Middle frontal gyrus (tissue), 1 donor: ENCODE measurements around the gene CD2.
"Not testable (repeated sequence)": the region's sequence is repeated elsewhere in the genome, so short reads cannot be mapped to it uniquely, and the experiment has no call there.

Source experiments
- DNase-seq: peaks from one replicate; pipeline ENCODE4 v3.0.0-alpha.2; 2015; ENCODE audit warnings: low spot score; ENCODE audit errors: extremely low spot score

Gene CD2

GRCh38 chr1:116731439-116731838, 22.8 kb upstream of the CD2 start:
- no peak for DNase-seq

GRCh38 chr1:116732726-116733125, 21.5 kb upstream of the CD2 start:
- DNase-seq: no peak

- no peak for DNase-seq
Measured at GRCh38 chr1:116733476-116734365, 20.5 kb upstream of the CD2 start.

GRCh38 chr1:116735246-116735645, 19.0 kb upstream of the CD2 start:
- no peak for DNase-seq

GRCh38 chr1:116737020-116737854, 17.0 kb upstream of the CD2 start:
- DNase-seq: peak; percentile 37

GRCh38 chr1:116737855-116738321, 16.3 kb upstream of the CD2 start:
- DNase-seq: no peak

GRCh38 chr1:116738673-116739370, 15.4 kb upstream of the CD2 start:
- DNase-seq: no peak

GRCh38 chr1:116739371-116740012, 14.7 kb upstream of the CD2 start:
- DNase-seq: no peak

- DNase-seq: no peak
Measured at GRCh38 chr1:116740296-116740695, 13.9 kb upstream of the CD2 start.

- DNase-seq: no peak
Measured at GRCh38 chr1:116740746-116741145, 13.5 kb upstream of the CD2 start.

GRCh38 chr1:116741836-116742565, 12.2 kb upstream of the CD2 start:
- no peak for DNase-seq

GRCh38 chr1:116743535-116743934, 10.7 kb upstream of the CD2 start:
- no peak for DNase-seq

- DNase-seq: no peak
Measured at GRCh38 chr1:116748272-116748671, 6.0 kb upstream of the CD2 start.

- DNase-seq: no peak
Measured at GRCh38 chr1:116751146-116751545, 3.1 kb upstream of the CD2 start.

GRCh38 chr1:116751621-116752020, 2.6 kb upstream of the CD2 start:
- no peak for DNase-seq

- no peak for DNase-seq
Measured at GRCh38 chr1:116753312-116753711, 918 bp upstream of the CD2 start.

- no peak for DNase-seq
Measured at GRCh38 chr1:116755066-116755465, 836 bp downstream of the CD2 start.

GRCh38 chr1:116755681-116756080, 1.5 kb downstream of the CD2 start:
- no peak for DNase-seq

- not testable (repeated sequence) for DNase-seq
Measured at GRCh38 chr1:116756092-116756491, 1.9 kb downstream of the CD2 start.

- not testable (repeated sequence) for DNase-seq
Measured at GRCh38 chr1:116758456-116758815, 4.2 kb downstream of the CD2 start.

GRCh38 chr1:116759636-116760035, 5.4 kb downstream of the CD2 start:
- DNase-seq: no peak
